WTC11 (cell line): ENCODE results near the gene NUP50. TPM values are rescaled to one million over a fixed set of nuclear protein-coding genes. Genes with fewer than 3 reads are reported as not detected.

Experiments
- ATAC-seq: fragments of 200-7000 bp; cut with Tn5 transposase; 2 replicates; pipeline ENCODE4 v1.10.0; 2021; ENCODE audit warnings: mild to moderate bottlenecking, moderate library complexity
- CTCF ChIA-PET: fragments of 300-600 bp; sonication (Branson Sonifier 250); formaldehyde crosslinking; loops from one replicate; lab custom pipeline; 2021; ENCODE audit warnings: antibody characterized with exemption; lab: Charles Lee
- POLR2A ChIA-PET: fragments of 350-600 bp; sonication (Branson Sonifier 250); formaldehyde crosslinking; loops from one replicate; lab custom pipeline; 2021; ENCODE audit warnings: antibody characterized with exemption; lab: Charles Lee
- DNase-seq: peaks from one replicate; pipeline ENCODE4 v3.0.0; 2021; ENCODE audit warnings: low spot score
- H3K27ac Mint-ChIP-seq: 2 replicates; pipeline ENCODE4 v1.8.0; 2021; ENCODE audit warnings: mixed read lengths
- H3K27me3 Mint-ChIP-seq: 2 replicates; pipeline ENCODE4 v1.8.0; 2021; ENCODE audit warnings: low read depth, mild to moderate bottlenecking, moderate library complexity, mixed read lengths
- H3K36me3 Mint-ChIP-seq: 2 replicates; pipeline ENCODE4 v1.8.0; 2021; ENCODE audit warnings: mixed read lengths
- H3K4me1 Mint-ChIP-seq: 2 replicates; pipeline ENCODE4 v1.8.0; 2022; ENCODE audit warnings: mixed read lengths
- H3K4me3 Mint-ChIP-seq: 2 replicates; pipeline ENCODE4 v1.8.0; 2021; ENCODE audit warnings: mild to moderate bottlenecking, moderate library complexity, mixed read lengths
- H3K9me3 Mint-ChIP-seq: 2 replicates; pipeline ENCODE4 v1.8.0; 2021; ENCODE audit warnings: mixed read lengths
- ATF6 ChIP-seq: sonication (generic); formaldehyde crosslinking; IDR thresholded peaks from 2 replicates; pipeline ENCODE4 v1.8.1; 2023; ENCODE audit warnings: mild to moderate bottlenecking, missing genetic modification reagents
- E2F5 ChIP-seq: sonication (generic); formaldehyde crosslinking; IDR thresholded peaks from 2 replicates; pipeline ENCODE4 v1.8.1; 2022; ENCODE audit warnings: mild to moderate bottlenecking, moderate library complexity, missing genetic modification reagents
- EMX1 ChIP-seq: fragments of 250-450 bp; sonication (Bioruptor Pico); IDR thresholded peaks from 2 replicates; pipeline ENCODE4 v1.8.0; 2021; ENCODE audit warnings: mild to moderate bottlenecking
- HMGXB4 ChIP-seq: sonication (generic); formaldehyde crosslinking; IDR thresholded peaks from 2 replicates; pipeline ENCODE4 v1.8.1; 2023; ENCODE audit warnings: mild to moderate bottlenecking, moderate library complexity, missing genetic modification reagents
- KAT7 ChIP-seq: sonication (generic); formaldehyde crosslinking; IDR thresholded peaks from 2 replicates; pipeline ENCODE4 v1.8.1; 2023; ENCODE audit warnings: missing genetic modification reagents, mild to moderate bottlenecking, borderline replicate concordance
- NR2C2 ChIP-seq: sonication (generic); formaldehyde crosslinking; IDR thresholded peaks from 2 replicates; pipeline ENCODE4 v1.8.0; 2022; ENCODE audit warnings: mild to moderate bottlenecking, missing genetic modification reagents
- OVOL2 ChIP-seq: fragments of 250-450 bp; sonication (Bioruptor Pico); IDR thresholded peaks from 2 replicates; pipeline ENCODE4 v1.9.0; 2021; ENCODE audit warnings: mild to moderate bottlenecking, borderline replicate concordance
- ZBTB21 ChIP-seq: sonication (generic); formaldehyde crosslinking; IDR thresholded peaks from 2 replicates; pipeline ENCODE4 v1.8.1; 2023; ENCODE audit warnings: mild to moderate bottlenecking, missing genetic modification reagents, borderline replicate concordance
- ZBTB43 ChIP-seq: sonication (generic); formaldehyde crosslinking; IDR thresholded peaks from 2 replicates; pipeline ENCODE4 v1.8.1; 2023; ENCODE audit warnings: mild to moderate bottlenecking, missing genetic modification reagents
- ZNF263 ChIP-seq: sonication (generic); formaldehyde crosslinking; IDR thresholded peaks from 2 replicates; pipeline ENCODE4 v1.8.1; 2022; ENCODE audit warnings: low read depth, mild to moderate bottlenecking, moderate library complexity, missing genetic modification reagents
- ZNF423 ChIP-seq: fragments of 250-450 bp; sonication (Bioruptor Pico); IDR thresholded peaks from 2 replicates; pipeline ENCODE4 v2.1.2; 2022; ENCODE audit warnings: mild to moderate bottlenecking, moderate library complexity
- ZNF671 ChIP-seq: fragments of 250-450 bp; sonication (Bioruptor Pico); IDR thresholded peaks from 2 replicates; pipeline ENCODE4 v1.8.0; 2021; ENCODE audit warnings: mild to moderate bottlenecking
- total RNA-seq: library from RNA; stranded (reverse); gene quantifications from 3 replicates; pipeline ENCODE4 v1.2.3, GENCODE V29; 2021

NUP50 gene
- total RNA-seq, 1 experiment from 2014 or later, result 131 TPM

GRCh38 chr22:45162531-45162930 lies 1.2 kb upstream of the NUP50 start (continued):
- TF ChIP-seq HMGXB4, result no peak
- TF ChIP-seq E2F5 (CRISPR knock-in tag), result no peak
- no peak for TF ChIP-seq NR2C2 (CRISPR knock-in tag)
- no peak for TF ChIP-seq ZNF671 (CRISPR knock-in tag)

- H3K9me3 Mint-ChIP-seq, result no peaks in the 10 kb centered on the region
- peak overlapping the region; percentile 84 for H3K27ac Mint-ChIP-seq
- H3K36me3 Mint-ChIP-seq, result peaks cover 2% of the 10 kb centered on the region
- ChIA-PET CTCF (interaction anchor here (0.7 to 1.6 kb wide), 8 partner anchors 30 to 1928 kb away, joined by 3 to 8 read pairs (median 6); no protein-coding TSS in a partner anchor), POLR2A (interaction anchor here (0.7 to 1.1 kb wide), 4 partner anchors 30 to 155 kb away, joined by 3 to 5 read pairs (median 4); no protein-coding TSS in a partner anchor)
- H3K27me3 Mint-ChIP-seq, result no peaks in the 10 kb centered on the region
- peak overlapping the region; percentile 92 for H3K4me3 Mint-ChIP-seq
- no peak for TF ChIP-seq ZNF263 (CRISPR knock-in tag)
- DNase-seq (no peak), ATAC-seq (peak; percentile 14)
- H3K4me1 Mint-ChIP-seq, result peaks cover 48% of the 10 kb centered on the region
Observed at GRCh38 chr22:45163099-45163450, 650 bp upstream of the NUP50 start.

- ChIA-PET CTCF (interaction anchor here (0.6 to 1.6 kb wide), 12 partner anchors 29 to 479 kb away, joined by 3 to 8 read pairs (median 5); no protein-coding TSS in a partner anchor), POLR2A (interaction anchor here (0.6 to 1.1 kb wide), 5 partner anchors 17 to 157 kb away, joined by 3 to 5 read pairs (median 4); no protein-coding TSS in a partner anchor)
- 0 out of 2 replicates have a peak, but pooled peaks have one; percentile 18 for TF ChIP-seq KAT7 (CRISPR knock-in tag)
- no peak for TF ChIP-seq ZBTB21 (CRISPR knock-in tag)
- ATAC-seq, result peak; percentile 11
- peak; percentile 36 for DNase-seq
- Mint-ChIP-seq H3K9me3 (no peaks in the 10 kb centered on the region), H3K27ac (peak overlapping the region; percentile 79), H3K4me1 (peaks cover 40% of the 10 kb centered on the region), H3K36me3 (peaks cover 12% of the 10 kb centered on the region), H3K27me3 (no peaks in the 10 kb centered on the region), H3K4me3 (peak overlapping the region; percentile 92)
Observed at GRCh38 chr22:45164270-45165088, 754 bp downstream of the NUP50 start.

- ChIA-PET CTCF (no interaction called here), POLR2A (no interaction called here)
- no peaks in the 10 kb centered on the region for H3K27me3 Mint-ChIP-seq
- peaks cover 35% of the 10 kb centered on the region for H3K36me3 Mint-ChIP-seq
- no peaks in the 10 kb centered on the region for H3K9me3 Mint-ChIP-seq
- ATAC-seq (no peak), DNase-seq (no peak)
- no peak for TF ChIP-seq OVOL2 (CRISPR knock-in tag)
- TF ChIP-seq ZNF423, result no peak
- no peak for TF ChIP-seq ATF6 (CRISPR knock-in tag)
- no peak for TF ChIP-seq ZBTB21 (CRISPR knock-in tag)
- TF ChIP-seq HMGXB4, result no peak
- no peak for TF ChIP-seq EMX1 (CRISPR knock-in tag)
- no peak for TF ChIP-seq ZNF671 (CRISPR knock-in tag)
- no peak for TF ChIP-seq ZBTB43 (CRISPR knock-in tag)
- peaks cover 21% of the 10 kb centered on the region for H3K4me1 Mint-ChIP-seq
- peak overlapping the region; percentile 64; the same call in 1 of the 2 replicates for H3K27ac Mint-ChIP-seq
- no peak overlapping the region for H3K4me3 Mint-ChIP-seq
Observed at GRCh38 chr22:45166932-45167331, 3.2 kb downstream of the NUP50 start.
